ENCODE measurements around the gene CCDC187.

CCDC187 gene

GRCh38 chr9:136258299-136258625, 45.6 kb downstream of the CCDC187 start:
- intact Hi-C loops (cut with micrococcal nuclease) = no loop called here
- no peak overlapping the region for H3K27ac Mint-ChIP-seq
- H3K9me3 Mint-ChIP-seq = no peaks in the 10 kb centered on the region

GRCh38 chr9:136257381-136258298, 46.3 kb downstream of the CCDC187 start:
- no peak overlapping the region for H3K4me3 Mint-ChIP-seq
- H3K27ac Mint-ChIP-seq = no peak overlapping the region
- no peaks in the 10 kb centered on the region for H3K4me1 Mint-ChIP-seq (ENCODE audit: low read depth)
- no peaks in the 10 kb centered on the region for H3K9me3 Mint-ChIP-seq
- intact Hi-C loops (cut with micrococcal nuclease) = no loop called here
- no peaks in the 10 kb centered on the region for H3K36me3 Mint-ChIP-seq (ENCODE audit: low read depth)
- peaks cover 20% of the 10 kb centered on the region for H3K27me3 Mint-ChIP-seq

More at GRCh38 chr9:136258299-136258625, 45.6 kb downstream of the CCDC187 start:
- Mint-ChIP-seq H3K4me1 (ENCODE audit: low read depth) (no peaks in the 10 kb centered on the region), H3K27me3 (peaks cover 20% of the 10 kb centered on the region), H3K4me3 (no peak overlapping the region), H3K36me3 (ENCODE audit: low read depth) (no peaks in the 10 kb centered on the region)

- intact Hi-C loops (cut with micrococcal nuclease) = no loop called here
- Mint-ChIP-seq H3K9me3 (no peaks in the 10 kb centered on the region), H3K36me3 (ENCODE audit: low read depth) (no peaks in the 10 kb centered on the region), H3K4me1 (ENCODE audit: low read depth) (no peaks in the 10 kb centered on the region), H3K27me3 (peaks cover 22% of the 10 kb centered on the region), H3K27ac (no peak overlapping the region), H3K4me3 (no peak overlapping the region)
These were observed 47.7 kb downstream of the CCDC187 start for GRCh38 chr9:136255896-136256890.

- H3K27me3 Mint-ChIP-seq = peaks cover 23% of the 10 kb centered on the region
- H3K9me3 Mint-ChIP-seq = no peaks in the 10 kb centered on the region
- no peak overlapping the region for H3K27ac Mint-ChIP-seq
- no peaks in the 10 kb centered on the region for H3K4me1 Mint-ChIP-seq (ENCODE audit: low read depth)
- intact Hi-C loops (cut with micrococcal nuclease) = no loop called here
- H3K36me3 Mint-ChIP-seq (ENCODE audit: low read depth) = no peaks in the 10 kb centered on the region
- H3K4me3 Mint-ChIP-seq = no peak overlapping the region
These were observed 48.7 kb downstream of the CCDC187 start for GRCh38 chr9:136255166-136255538.

- no peaks in the 10 kb centered on the region for H3K36me3 Mint-ChIP-seq (ENCODE audit: low read depth)
- H3K4me1 Mint-ChIP-seq (ENCODE audit: low read depth) = no peaks in the 10 kb centered on the region
- H3K27me3 Mint-ChIP-seq = peaks cover 24% of the 10 kb centered on the region
- no peaks in the 10 kb centered on the region for H3K9me3 Mint-ChIP-seq
- H3K27ac Mint-ChIP-seq = no peak overlapping the region
- intact Hi-C loops (cut with micrococcal nuclease) = no loop called here
- no peak overlapping the region for H3K4me3 Mint-ChIP-seq
These were observed 49.3 kb downstream of the CCDC187 start for GRCh38 chr9:136254381-136255165.

- intact Hi-C loops (cut with micrococcal nuclease) = no loop called here
- H3K27me3 Mint-ChIP-seq = peaks cover 24% of the 10 kb centered on the region
- no peaks in the 10 kb centered on the region for H3K4me1 Mint-ChIP-seq (ENCODE audit: low read depth)
- no peak overlapping the region for H3K27ac Mint-ChIP-seq
- H3K9me3 Mint-ChIP-seq = no peaks in the 10 kb centered on the region
- H3K36me3 Mint-ChIP-seq (ENCODE audit: low read depth) = no peaks in the 10 kb centered on the region
- no peak overlapping the region for H3K4me3 Mint-ChIP-seq
These were observed 50.4 kb downstream of the CCDC187 start for GRCh38 chr9:136253246-136254130.

GRCh38 chr9:136252846-136253245, 51.0 kb downstream of the CCDC187 start:
- H3K36me3 Mint-ChIP-seq (ENCODE audit: low read depth) = no peaks in the 10 kb centered on the region
- no peak overlapping the region for H3K4me3 Mint-ChIP-seq
- intact Hi-C loops (cut with micrococcal nuclease) = no loop called here
- H3K27me3 Mint-ChIP-seq = peaks cover 21% of the 10 kb centered on the region
- no peaks in the 10 kb centered on the region for H3K4me1 Mint-ChIP-seq (ENCODE audit: low read depth)
- no peaks in the 10 kb centered on the region for H3K9me3 Mint-ChIP-seq
- H3K27ac Mint-ChIP-seq = no peak overlapping the region

GRCh38 chr9:136252281-136252680, 51.6 kb downstream of the CCDC187 start:
- Mint-ChIP-seq H3K9me3 (no peaks in the 10 kb centered on the region), H3K4me3 (no peak overlapping the region), H3K27ac (no peak overlapping the region), H3K4me1 (ENCODE audit: low read depth) (no peaks in the 10 kb centered on the region), H3K27me3 (peaks cover 25% of the 10 kb centered on the region), H3K36me3 (ENCODE audit: low read depth) (no peaks in the 10 kb centered on the region)
- intact Hi-C loops (cut with micrococcal nuclease) = no loop called here

- Mint-ChIP-seq H3K4me3 (no peak overlapping the region), H3K27me3 (peaks cover 32% of the 10 kb centered on the region), H3K27ac (no peak overlapping the region), H3K9me3 (no peaks in the 10 kb centered on the region), H3K4me1 (ENCODE audit: low read depth) (no peaks in the 10 kb centered on the region), H3K36me3 (ENCODE audit: low read depth) (no peaks in the 10 kb centered on the region)
- intact Hi-C loops (cut with micrococcal nuclease) = no loop called here
These were observed 52.4 kb downstream of the CCDC187 start for GRCh38 chr9:136251264-136252115.

GRCh38 chr9:136250676-136251075, 53.2 kb downstream of the CCDC187 start:
- Mint-ChIP-seq H3K27ac (no peak overlapping the region), H3K36me3 (ENCODE audit: low read depth) (no peaks in the 10 kb centered on the region), H3K27me3 (peaks cover 29% of the 10 kb centered on the region), H3K9me3 (no peaks in the 10 kb centered on the region), H3K4me3 (no peak overlapping the region), H3K4me1 (ENCODE audit: low read depth) (peaks cover 4% of the 10 kb centered on the region)
- intact Hi-C loops (cut with micrococcal nuclease) = no loop called here

GRCh38 chr9:136249877-136250559, 53.9 kb downstream of the CCDC187 start:
- Mint-ChIP-seq H3K27me3 (peaks cover 29% of the 10 kb centered on the region), H3K36me3 (ENCODE audit: low read depth) (no peaks in the 10 kb centered on the region), H3K4me3 (no peak overlapping the region), H3K9me3 (no peaks in the 10 kb centered on the region), H3K4me1 (ENCODE audit: low read depth) (peaks cover 7% of the 10 kb centered on the region), H3K27ac (no peak overlapping the region)
- intact Hi-C loops (cut with micrococcal nuclease) = no loop called here

All from dendritic cell treated with granulocyte-macrophage colony-stimulating factor and Interleukin-4, amounts not matched to agents 40 ng/mL and 50 ng/mL, for 4 days (primary cell).